ENCODE measurements around the gene LMO1. TPM values are rescaled to one million over a fixed set of nuclear protein-coding genes. Genes with fewer than 3 reads are reported as not detected.

LMO1 gene
- 2.6 to 3.3 TPM (median 2.8 TPM) in 5 replicates for total RNA-seq (2022; extraction: Qiagen RNA extraction)

GRCh38 chr11:8263769-8264410 is at the start of gene LMO1:
Gene LMO1, minus strand, starts transcription at chr11:8263878. Its CDS starts 516 bp downstream, at chr11:8263362.

Other genes starting within 250 kb of the LMO1 start
- 5.0 to 6.9 TPM (median 6.4 TPM) in 5 replicates for gene TUB, start 182.7 kb downstream of the LMO1 start, total RNA-seq (2022; extraction: Qiagen RNA extraction)
- gene RIC3, start 94.9 kb downstream of the LMO1 start, total RNA-seq (2022; extraction: Qiagen RNA extraction): 1.7 to 3.3 TPM (median 2.1 TPM) in 5 replicates